Measurements from ENCODE around the gene AOC1.

Gene AOC1

GRCh38 chr7:150858236-150859197 is 6.2 kb downstream of the AOC1 start:
- no peak for DNase-seq

- DNase-seq, result no peak
Observed at GRCh38 chr7:150860291-150860977, 8.1 kb downstream of the AOC1 start.

- no peak for DNase-seq
Observed at GRCh38 chr7:150860978-150861295, 8.6 kb downstream of the AOC1 start.

- DNase-seq, result no peak
Observed at GRCh38 chr7:150862356-150862755, 10.0 kb downstream of the AOC1 start.

- DNase-seq, result no peak
Observed at GRCh38 chr7:150863946-150864345, 11.6 kb downstream of the AOC1 start.

GRCh38 chr7:150866932-150867564 is 14.7 kb downstream of the AOC1 start:
- DNase-seq, result no peak

GRCh38 chr7:150867605-150868004 is 15.3 kb downstream of the AOC1 start:
- DNase-seq, result no peak

GRCh38 chr7:150869467-150869866 is 17.1 kb downstream of the AOC1 start:
- no peak for DNase-seq

GRCh38 chr7:150871601-150872000 is 19.3 kb downstream of the AOC1 start:
- DNase-seq, result no peak

GRCh38 chr7:150874401-150875198 is 22.3 kb downstream of the AOC1 start:
- DNase-seq, result no peak

- no peak for DNase-seq
Observed at GRCh38 chr7:150875791-150876190, 23.5 kb downstream of the AOC1 start.

- DNase-seq, result no peak
Observed at GRCh38 chr7:150876817-150877526, 24.7 kb downstream of the AOC1 start.

- no peak for DNase-seq
Observed at GRCh38 chr7:150877536-150877935, 25.2 kb downstream of the AOC1 start.

- DNase-seq, result no peak
Observed at GRCh38 chr7:150879345-150879744, 27.0 kb downstream of the AOC1 start.

GRCh38 chr7:150881189-150881588 is 28.9 kb downstream of the AOC1 start:
- DNase-seq, result no peak

GRCh38 chr7:150890853-150891584 is 38.7 kb downstream of the AOC1 start:
- DNase-seq, result no peak

GRCh38 chr7:150891740-150892139 is 39.4 kb downstream of the AOC1 start:
- no peak for DNase-seq

GRCh38 chr7:150895809-150896208 is 43.5 kb downstream of the AOC1 start:
- no peak for DNase-seq

GRCh38 chr7:150896562-150897209 is 44.4 kb downstream of the AOC1 start:
- no peak for DNase-seq

GRCh38 chr7:150897502-150898474 is 45.5 kb downstream of the AOC1 start:
- no peak for DNase-seq
